NT2/D1 (cell line): Measurements from ENCODE around the gene ZACN.
"Not testable (repeated sequence)": the region's sequence is repeated elsewhere in the genome, so short reads cannot be mapped to it uniquely, and the experiment has no call there.

Experiments used
- DNase-seq: peaks from one replicate; pipeline ENCODE4 v3.0.0-alpha.2; 2011; ENCODE audit warnings: low read depth, low spot score
- H3K27me3 ChIP-seq: 2 replicates; pipeline ENCODE4 v1.6.0; 2011; ENCODE audit warnings: mild to moderate bottlenecking; ENCODE audit not compliant: insufficient read length, insufficient read depth
- H3K36me3 ChIP-seq: 2 replicates; pipeline ENCODE4 v1.6.1; 2011; ENCODE audit warnings: mild to moderate bottlenecking, low read length, mixed read lengths; ENCODE audit not compliant: insufficient read depth, insufficient read length
- H3K4me1 ChIP-seq: 2 replicates; pipeline ENCODE4 v1.5.1; 2011; ENCODE audit not compliant: insufficient read depth, insufficient read length
- H3K4me3 ChIP-seq: 2 replicates; pipeline ENCODE4 v1.5.1; 2011; ENCODE audit warnings: low read depth; ENCODE audit not compliant: insufficient read length
- H3K9ac ChIP-seq: 2 replicates; pipeline ENCODE4 v1.6.0; 2011; ENCODE audit warnings: low read depth; ENCODE audit not compliant: insufficient read length
- H3K9me3 ChIP-seq: 2 replicates; pipeline ENCODE4 v1.5.1; 2011; ENCODE audit warnings: mild to moderate bottlenecking, low read length; ENCODE audit not compliant: insufficient read depth
- SUZ12 ChIP-seq: IDR thresholded peaks from 2 replicates; pipeline ENCODE4 v1.6.1; 2011; ENCODE audit not compliant: insufficient read length, insufficient read depth; ENCODE audit errors: extremely low read depth
- YY1 ChIP-seq: IDR thresholded peaks from 2 replicates; pipeline ENCODE4 v1.6.1; 2011; ENCODE audit not compliant: insufficient read length, insufficient read depth
- ZNF274 ChIP-seq: IDR thresholded peaks from 2 replicates; pipeline ENCODE4 v1.6.1; 2011; ENCODE audit warnings: mild to moderate bottlenecking, low read depth, low read length

Gene ZACN

GRCh38 chr17:76056882-76057281 is 22.1 kb upstream of the ZACN start:
- DNase-seq = no peak
- H3K36me3 ChIP-seq = peaks cover 75% of the 10 kb centered on the region
- no peak for TF ChIP-seq SUZ12
- no peak for TF ChIP-seq YY1
- TF ChIP-seq ZNF274 = no peak

GRCh38 chr17:76058264-76058663 is 20.7 kb upstream of the ZACN start:
- peaks cover 76% of the 10 kb centered on the region for H3K36me3 ChIP-seq
- not testable (repeated sequence) for H3K27me3 ChIP-seq, H3K4me1 ChIP-seq, DNase-seq, H3K4me3 ChIP-seq, H3K9me3 ChIP-seq, H3K9ac ChIP-seq

More at GRCh38 chr17:76056882-76057281, 22.1 kb upstream of the ZACN start:
- no peak overlapping the region for H3K4me3 ChIP-seq
- H3K4me1 ChIP-seq = peaks cover 4% of the 10 kb centered on the region
- no peaks in the 10 kb centered on the region for H3K9me3 ChIP-seq
- no peaks in the 10 kb centered on the region for H3K27me3 ChIP-seq
- no peak overlapping the region for H3K9ac ChIP-seq

GRCh38 chr17:76063875-76064546 is 15.0 kb upstream of the ZACN start:
- no peak overlapping the region for H3K4me3 ChIP-seq
- H3K36me3 ChIP-seq = peaks cover 83% of the 10 kb centered on the region
- TF ChIP-seq YY1 = no peak
- no peak for TF ChIP-seq ZNF274
- no peak for TF ChIP-seq SUZ12
- no peaks in the 10 kb centered on the region for H3K4me1 ChIP-seq
- DNase-seq = no peak
- no peak overlapping the region for H3K9ac ChIP-seq
- H3K27me3 ChIP-seq = no peaks in the 10 kb centered on the region
- H3K9me3 ChIP-seq = no peaks in the 10 kb centered on the region

GRCh38 chr17:76065775-76066174 is 13.2 kb upstream of the ZACN start:
- H3K9me3 ChIP-seq = no peaks in the 10 kb centered on the region
- peaks cover 80% of the 10 kb centered on the region for H3K36me3 ChIP-seq
- DNase-seq = no peak
- no peaks in the 10 kb centered on the region for H3K27me3 ChIP-seq
- H3K9ac ChIP-seq = no peak overlapping the region
- H3K4me1 ChIP-seq = no peaks in the 10 kb centered on the region
- TF ChIP-seq ZNF274 = no peak
- no peak for TF ChIP-seq YY1
- TF ChIP-seq SUZ12 = no peak
- no peak overlapping the region for H3K4me3 ChIP-seq

GRCh38 chr17:76071531-76072147 is 7.3 kb upstream of the ZACN start:
- H3K4me3 ChIP-seq = peak overlapping the region; percentile 85
- H3K4me1 ChIP-seq = peaks cover 11% of the 10 kb centered on the region
- TF ChIP-seq SUZ12 (no peak), YY1 (no peak), ZNF274 (no peak)
- peaks cover 40% of the 10 kb centered on the region for H3K27me3 ChIP-seq
- H3K36me3 ChIP-seq = peaks cover 29% of the 10 kb centered on the region
- no peaks in the 10 kb centered on the region for H3K9me3 ChIP-seq
- H3K9ac ChIP-seq = peak overlapping the region; percentile 90
- DNase-seq = no peak

GRCh38 chr17:76072148-76072858 is 6.7 kb upstream of the ZACN start, which contains the start of gene SRP68:
SRP68 (minus strand) TSS chr17:76072517; CDS start chr17:76072491, 26 bp downstream.
- Histone ChIP-seq H3K9ac (peak within 1 kb of the TSS; percentile 90), H3K9me3 (no peaks in the 10 kb centered on the region), H3K27me3 (peaks cover 45% of the 10 kb centered on the region), H3K4me1 (peaks cover 16% of the 10 kb centered on the region), H3K4me3 (peak within 1 kb of the TSS; percentile 85), H3K36me3 (peaks cover 23% of the 10 kb centered on the region)
- TF ChIP-seq YY1 = peak; percentile 80
- TF ChIP-seq ZNF274 = no peak
- DNase-seq = peak; percentile 87
